Gastrocnemius medialis (tissue), 4 donors: ENCODE measurements around the gene ADGRL3.

ENCODE experiments used
- POLR2A ChIP-seq, 2 donors: fragments of 450-650 bp; IDR thresholded peaks; one replicate each; pipeline ENCODE4 v1.6.1; 2017; ENCODE audit warnings: antibody characterized with exemption in 2 of 2, mild to moderate bottlenecking in 2 of 2, moderate library complexity in 2 of 2
- TF ChIP-seq, protein P1 (sequence below), 5 experiments: fragments of 450-650 bp in 3 of 5; fragments of 200-600 bp in 2 of 5; sonication (generic) in 2 of 5; IDR thresholded peaks in 4 of 5; conservative IDR thresholded peaks in 1 of 5; 1 replicate in 4 of 5; 2 replicates in 1 of 5; pipeline ENCODE4 v1.5.1; 2016 to 2019; ENCODE audit warnings: antibody characterized with exemption in 5 of 5, mild to moderate bottlenecking in 3 of 5, moderate library complexity in 3 of 5

DNA sequence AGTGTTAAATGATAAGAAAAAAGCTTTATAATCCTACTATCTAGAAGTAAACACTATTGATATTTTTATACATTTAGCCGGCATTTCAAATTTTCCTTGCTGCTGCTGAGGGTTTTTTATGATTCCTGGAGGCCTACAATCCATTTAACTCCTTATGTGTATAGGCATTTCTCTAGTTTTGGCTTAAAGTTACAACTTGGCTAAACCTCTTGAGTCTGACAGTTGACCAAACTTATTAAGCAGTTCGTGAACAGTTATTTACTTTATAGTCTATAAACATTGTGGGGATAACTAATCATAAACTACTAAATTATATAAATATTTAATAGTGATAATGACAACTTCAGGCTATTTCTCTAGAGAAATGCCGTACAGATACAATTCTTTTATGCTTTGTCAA lies 141.9 kb downstream of the ADGRL3 start:
- TF ChIP-seq, protein P1, sequence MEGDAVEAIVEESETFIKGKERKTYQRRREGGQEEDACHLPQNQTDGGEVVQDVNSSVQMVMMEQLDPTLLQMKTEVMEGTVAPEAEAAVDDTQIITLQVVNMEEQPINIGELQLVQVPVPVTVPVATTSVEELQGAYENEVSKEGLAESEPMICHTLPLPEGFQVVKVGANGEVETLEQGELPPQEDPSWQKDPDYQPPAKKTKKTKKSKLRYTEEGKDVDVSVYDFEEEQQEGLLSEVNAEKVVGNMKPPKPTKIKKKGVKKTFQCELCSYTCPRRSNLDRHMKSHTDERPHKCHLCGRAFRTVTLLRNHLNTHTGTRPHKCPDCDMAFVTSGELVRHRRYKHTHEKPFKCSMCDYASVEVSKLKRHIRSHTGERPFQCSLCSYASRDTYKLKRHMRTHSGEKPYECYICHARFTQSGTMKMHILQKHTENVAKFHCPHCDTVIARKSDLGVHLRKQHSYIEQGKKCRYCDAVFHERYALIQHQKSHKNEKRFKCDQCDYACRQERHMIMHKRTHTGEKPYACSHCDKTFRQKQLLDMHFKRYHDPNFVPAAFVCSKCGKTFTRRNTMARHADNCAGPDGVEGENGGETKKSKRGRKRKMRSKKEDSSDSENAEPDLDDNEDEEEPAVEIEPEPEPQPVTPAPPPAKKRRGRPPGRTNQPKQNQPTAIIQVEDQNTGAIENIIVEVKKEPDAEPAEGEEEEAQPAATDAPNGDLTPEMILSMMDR (IDR thresholded peaks at IDR 0.05 in 4 of 5, conservative IDR thresholded peaks at IDR 0.05 in 1 of 5) = no peak
- no peak for TF ChIP-seq POLR2A (IDR thresholded peaks at IDR 0.05)
